Ovary (tissue), 9 donors: Measurements from ENCODE around the gene PIAS1. TPM values are rescaled to one million over a fixed set of nuclear protein-coding genes. Genes with fewer than 3 reads are reported as not detected.
"Not testable (repeated sequence)": the region's sequence is repeated elsewhere in the genome, so short reads cannot be mapped to it uniquely, and the experiment has no call there.

ENCODE experiments used
- DNase-seq, 5 donors: peaks; one replicate each; pipeline ENCODE4 v3.0.0-alpha.2; 2019 to 2020
- H3K27ac ChIP-seq, 2 donors: fragments of 200-600 bp; one replicate each; pipeline versions ENCODE4 v1.5.1 to v1.8.0; 2019 to 2022
- H3K27me3 ChIP-seq: fragments of 200-600 bp; one replicate; pipeline ENCODE4 v1.8.0; 2022
- H3K36me3 ChIP-seq: fragments of 200-600 bp; sonication (generic); one replicate; pipeline ENCODE4 v1.5.1; 2019
- H3K4me1 ChIP-seq: one replicate; pipeline ENCODE4 v1.8.1; 2013; ENCODE audit warnings: mild to moderate bottlenecking, moderate library complexity; ENCODE audit not compliant: insufficient read depth
- H3K4me3 ChIP-seq: fragments of 200-600 bp; sonication (generic); one replicate; pipeline ENCODE4 v1.5.1; 2017
- H3K9me3 ChIP-seq, 2 donors: fragments of 200-600 bp in 1 of 2; sonication (generic) in 1 of 2; one replicate each; pipeline versions ENCODE4 v1.5.1 to v1.8.1; 2013 to 2019; ENCODE audit warnings: mild to moderate bottlenecking in 1 of 2, moderate library complexity in 1 of 2
- CTCF ChIP-seq, 3 donors: fragments of 450-650 bp in 2 of 3; fragments of 200-600 bp in 1 of 3; IDR thresholded peaks; one replicate each; pipeline versions ENCODE4 v1.5.1 to v1.8.0; 2016 to 2022; ENCODE audit warnings: antibody characterized with exemption in 3 of 3, mild to moderate bottlenecking in 1 of 3
- EP300 ChIP-seq: sonication (generic); formaldehyde crosslinking; IDR thresholded peaks from one replicate; pipeline ENCODE4 v1.6.1; 2017; ENCODE audit warnings: antibody characterized with exemption
- POLR2A ChIP-seq: fragments of 450-650 bp; IDR thresholded peaks from one replicate; pipeline ENCODE4 v1.6.1; 2017; ENCODE audit warnings: antibody characterized with exemption, mild to moderate bottlenecking, moderate library complexity
- WGBS, 3 donors: extraction: QIAGEN DNeasy Blood & Tissue Kit in 1 of 3; methylation state at CpG; one replicate each; pipeline versions ENCODE4 v1.1.5 to v1.1.7; 2013 to 2017; 5-methylcytosine and 5-hydroxymethylcytosine counted together
- intact Hi-C, 4 donors: fragments of 100-400 bp; cut with DNase I; formaldehyde crosslinking; loops; one replicate each; pipeline versions ENCODE4 v1.11.0 to v1.15.1; 2022 to 2023
- polyA plus RNA-seq, 2 donors: library from polyadenylated mRNA; stranded (reverse); fragments of 200-250 nt in 1 of 2; fragments of 350-450 nt in 1 of 2; fragmentation: Illumina TruSeq in 1 of 2; extraction: RNeasy Lipid Tissue Mini Kit (QIAGEN cat#74804) in 1 of 2; gene quantifications; one replicate each; pipeline ENCODE4 v1.2.3, GENCODE V29; 2013 to 2014
- total RNA-seq, 7 donors: library from RNA; depleted of rRNA in 2 of 7; stranded (reverse); fragments of >200 nt in 2 of 7; fragmentation: NEBNext Ultra II Directional in 3 of 7; extraction: Animal tissue kit (Norgen Biotek cat#: 25700) in 3 of 7; gene quantifications; one replicate each; pipeline versions ENCODE4 v1.1.0 to v1.2.4, GENCODE V29; 2016 to 2023
- donor health status: DM: no; HTN: no; CAD: no; lungs with moderate emphysema.
- donor health status: DM: no; HTN: no; CAD: no.
- donor health status: Bipolar disorder and iron deficiency.
- donor health status: DM: yes; HTN: yes; CAD: no.
- donor health status: DM: no; HTN: no; CAD: no.
- donor health status: DM: yes; HTN: yes; CAD: no.

PIAS1 gene
- total and polyA plus RNA-seq, 9 donors = 18.6 to 75.4 (median 48.6) TPM

- no peak overlapping the region for H3K27ac ChIP-seq
- no peaks in the 10 kb centered on the region for H3K9me3 ChIP-seq
- no peaks in the 10 kb centered on the region for H3K27me3 ChIP-seq
- DNase-seq = no peak
- peaks cover 6% of the 10 kb centered on the region for H3K4me1 ChIP-seq
- intact Hi-C loops = loop anchor here in 2 of 4 donors (1.0 to 10.0 kb wide), 3 partner anchors 155 to 348 kb away; partner anchors contain the start of gene PIAS1 (in 1 of the 2)
- 85 to 90% (median 86%) methylated on average over 13 of the region's 13 CpGs for WGBS, 3 donors
- H3K36me3 ChIP-seq = no peaks in the 10 kb centered on the region
- TF ChIP-seq EP300 (no peak), POLR2A (no peak), CTCF (IDR thresholded peaks at IDR 0.05) (no peak)
- no peak overlapping the region for H3K4me3 ChIP-seq
Observed at GRCh38 chr15:68209735-68210408, 155.8 kb downstream of the PIAS1 start.

- intact Hi-C loops = loop anchor here in 2 of 4 donors (1.0 to 10.0 kb wide), 3 partner anchors 156 to 348 kb away; partner anchors contain the start of gene PIAS1 (in 1 of the 2)
- H3K27ac ChIP-seq = no peak overlapping the region
- H3K4me3 ChIP-seq = peak overlapping the region; percentile 18
- no peaks in the 10 kb centered on the region for H3K9me3 ChIP-seq
- DNase-seq = no peak
- no peaks in the 10 kb centered on the region for H3K27me3 ChIP-seq
- no peak for TF ChIP-seq EP300
- TF ChIP-seq POLR2A = no peak
- TF ChIP-seq CTCF (IDR thresholded peaks at IDR 0.05) = no peak
- no peaks in the 10 kb centered on the region for H3K36me3 ChIP-seq
- 60 to 75% (median 65%) methylated on average over 7 to 9 of the region's 9 CpGs for WGBS, 3 donors
- peaks cover 1% of the 10 kb centered on the region for H3K4me1 ChIP-seq
Observed at GRCh38 chr15:68210409-68210756, 156.3 kb downstream of the PIAS1 start.

- DNase-seq = peak; percentile 72 to 86 (median 80)
- Histone ChIP-seq H3K9me3 (no peaks in the 10 kb centered on the region), H3K4me3 (peak overlapping the region; percentile 18), H3K36me3 (no peaks in the 10 kb centered on the region), H3K4me1 (no peaks in the 10 kb centered on the region), H3K27me3 (no peaks in the 10 kb centered on the region), H3K27ac (no peak overlapping the region)
- WGBS, 3 donors = 32 to 44% (median 34%) methylated on average over 19 to 23 of the region's 23 CpGs
- TF ChIP-seq POLR2A (no peak), EP300 (no peak), CTCF (IDR thresholded peaks at IDR 0.05) (peak; percentile 57 to 92 (median 87))
- intact Hi-C loops = loop anchor here in 2 of 4 donors (1.0 to 10.0 kb wide), 3 partner anchors 156 to 349 kb away; partner anchors contain the start of gene PIAS1 (in 1 of the 2)
Observed at GRCh38 chr15:68210821-68211655, 156.9 kb downstream of the PIAS1 start.

- 91 to 96% (median 96%) methylated on average over 14 of the region's 14 CpGs for WGBS, 3 donors
- no peak for DNase-seq
- no peak for TF ChIP-seq EP300
- TF ChIP-seq POLR2A = no peak
- no peak for TF ChIP-seq CTCF (IDR thresholded peaks at IDR 0.05)
- Histone ChIP-seq H3K9me3 (no peaks in the 10 kb centered on the region), H3K27me3 (no peaks in the 10 kb centered on the region), H3K36me3 (no peaks in the 10 kb centered on the region), H3K4me1 (no peaks in the 10 kb centered on the region), H3K27ac (no peak overlapping the region), H3K4me3 (no peak overlapping the region)
- intact Hi-C loops = loop anchor here in 2 of 4 donors (5.0 to 10.0 kb wide), 2 partner anchors 157 to 349 kb away; partner anchors contain the start of gene PIAS1 (in 1 of the 2)
Observed at GRCh38 chr15:68211656-68212320, 157.7 kb downstream of the PIAS1 start.

- not testable (repeated sequence) for H3K27ac ChIP-seq, H3K36me3 ChIP-seq, DNase-seq, H3K4me3 ChIP-seq, H3K27me3 ChIP-seq, H3K4me1 ChIP-seq, H3K9me3 ChIP-seq
- 86 to 93% (median 93%) methylated on average over 6 of the region's 6 CpGs for WGBS, 3 donors
- intact Hi-C loops = loop anchor here in 2 of 4 donors (5.0 to 10.0 kb wide), 2 partner anchors 159 to 351 kb away; partner anchors contain the start of gene PIAS1 (in 1 of the 2)
Observed at GRCh38 chr15:68213491-68213845, 159.4 kb downstream of the PIAS1 start.
